ENCODE data around the gene GOSR1.
"Not testable (repeated sequence)": the region's sequence is repeated elsewhere in the genome, so short reads cannot be mapped to it uniquely, and the experiment has no call there.

GOSR1 gene

GRCh38 chr17:30551996-30552339, 74.8 kb downstream of the GOSR1 start:
- H3K4me3 ChIP-seq (replicated peaks in 1 of 2; ENCODE audit: low read depth in 2 of 2, low read length in 2 of 2) = no peak overlapping the region
- DNase-seq (ENCODE audit: low read depth in 2 of 2) = no peak
- TF ChIP-seq CTCF (IDR thresholded peaks at IDR 0.05; ENCODE audit: low read depth, low read length) = no peak

- H3K4me3 ChIP-seq (replicated peaks in 1 of 2; ENCODE audit: low read depth in 2 of 2, low read length in 2 of 2) = no peak overlapping the region
- DNase-seq (ENCODE audit: low read depth in 2 of 2) = no peak
- no peak for TF ChIP-seq CTCF (IDR thresholded peaks at IDR 0.05; ENCODE audit: low read depth, low read length)
Observed at GRCh38 chr17:30552994-30553566, 75.9 kb downstream of the GOSR1 start.

GRCh38 chr17:30553823-30554440, 76.7 kb downstream of the GOSR1 start:
- H3K4me3 ChIP-seq (replicated peaks in 1 of 2; ENCODE audit: low read depth in 2 of 2, low read length in 2 of 2); DNase-seq (ENCODE audit: low read depth in 2 of 2): not testable (repeated sequence)

GRCh38 chr17:30554839-30555751, 77.9 kb downstream of the GOSR1 start:
- H3K4me3 ChIP-seq (replicated peaks in 1 of 2; ENCODE audit: low read depth in 2 of 2, low read length in 2 of 2) = no peak overlapping the region
- peak; percentile 33 for TF ChIP-seq CTCF (IDR thresholded peaks at IDR 0.05; ENCODE audit: low read depth, low read length)
- DNase-seq (ENCODE audit: low read depth in 2 of 2) = peak; percentile 44 to 46

GRCh38 chr17:30555942-30556341, 78.7 kb downstream of the GOSR1 start:
- TF ChIP-seq CTCF (IDR thresholded peaks at IDR 0.05; ENCODE audit: low read depth, low read length) = no peak
- DNase-seq (ENCODE audit: low read depth in 2 of 2) = no peak
- H3K4me3 ChIP-seq (replicated peaks in 1 of 2; ENCODE audit: low read depth in 2 of 2, low read length in 2 of 2) = no peak overlapping the region

GRCh38 chr17:30556374-30557332, 79.4 kb downstream of the GOSR1 start:
- no peak for TF ChIP-seq CTCF (IDR thresholded peaks at IDR 0.05; ENCODE audit: low read depth, low read length)
- H3K4me3 ChIP-seq (replicated peaks in 1 of 2; ENCODE audit: low read depth in 2 of 2, low read length in 2 of 2) = no peak overlapping the region
- DNase-seq (ENCODE audit: low read depth in 2 of 2) = no peak

Measured in cardiac fibroblast (primary cell).